KMS-11 (cell line): ENCODE data around the gene CFAP161.

Experiments used
- H2AFZ ChIP-seq: fragments of 200-600 bp; sonication (generic); 2 replicates; pipeline ENCODE4 v1.6.1; 2016; ENCODE audit warnings: antibody characterized with exemption, mixed run types, low read depth
- H3K27ac ChIP-seq: fragments of 200-600 bp; sonication (generic); 2 replicates; pipeline ENCODE4 v1.6.1; 2016; ENCODE audit warnings: mild to moderate bottlenecking, mixed run types
- H3K27me3 ChIP-seq: fragments of 200-600 bp; sonication (generic); 2 replicates; pipeline ENCODE4 v1.6.1; 2017; ENCODE audit warnings: mild to moderate bottlenecking, low read depth, mixed run types, moderate library complexity; ENCODE audit not compliant: insufficient read depth
- H3K36me3 ChIP-seq: fragments of 200-600 bp; sonication (generic); 2 replicates; pipeline ENCODE4 v1.6.1; 2017; ENCODE audit warnings: mild to moderate bottlenecking, mixed run types; ENCODE audit not compliant: insufficient read depth
- H3K4me1 ChIP-seq: fragments of 200-600 bp; sonication (generic); 2 replicates; pipeline ENCODE4 v1.6.1; 2016; ENCODE audit warnings: mild to moderate bottlenecking, low read depth, mixed run types; ENCODE audit not compliant: poor library complexity, severe bottlenecking
- H3K4me2 ChIP-seq: fragments of 200-600 bp; sonication (generic); 2 replicates; pipeline ENCODE4 v1.7.0; 2016; ENCODE audit warnings: mild to moderate bottlenecking, mixed run types
- H3K4me3 ChIP-seq: fragments of 200-600 bp; sonication (generic); IDR thresholded peaks from 2 replicates; pipeline ENCODE4 v1.6.1; 2017; ENCODE audit warnings: low read depth, low read length, mixed read lengths; ENCODE audit not compliant: insufficient read depth
- H3K79me2 ChIP-seq: fragments of 200-600 bp; sonication (generic); 2 replicates; pipeline ENCODE4 v1.6.1; 2016; ENCODE audit warnings: low read depth, mixed run types; ENCODE audit not compliant: insufficient read depth
- H3K9ac ChIP-seq: fragments of 200-600 bp; sonication (generic); 2 replicates; pipeline ENCODE4 v1.6.1; 2016; ENCODE audit warnings: mild to moderate bottlenecking, mixed run types
- H4K20me1 ChIP-seq: fragments of 200-600 bp; sonication (generic); 2 replicates; pipeline ENCODE4 v1.6.1; 2016; ENCODE audit warnings: mild to moderate bottlenecking, mixed run types; ENCODE audit not compliant: insufficient read depth
- CTCF ChIP-seq: fragments of 200-600 bp; sonication (generic); conservative IDR thresholded peaks from 2 replicates; pipeline ENCODE4 v1.6.1; 2017; ENCODE audit warnings: low read depth, mild to moderate bottlenecking, antibody characterized with exemption, low read length, moderate library complexity, mixed read lengths

Gene CFAP161

GRCh38 chr15:81175496-81175895 lies 41.4 kb downstream of the CFAP161 start:
- H3K4me1 ChIP-seq = no peaks in the 10 kb centered on the region
- H3K27ac ChIP-seq = no peak overlapping the region
- no peak overlapping the region for H3K9ac ChIP-seq
- H4K20me1 ChIP-seq = no peaks in the 10 kb centered on the region
- H2AFZ ChIP-seq = no peak overlapping the region
- H3K79me2 ChIP-seq = no peaks in the 10 kb centered on the region
- H3K36me3 ChIP-seq = no peaks in the 10 kb centered on the region
- TF ChIP-seq CTCF = no peak
- H3K27me3 ChIP-seq = no peaks in the 10 kb centered on the region
- no peak overlapping the region for H3K4me3 ChIP-seq
- H3K4me2 ChIP-seq = no peak overlapping the region

DNA sequence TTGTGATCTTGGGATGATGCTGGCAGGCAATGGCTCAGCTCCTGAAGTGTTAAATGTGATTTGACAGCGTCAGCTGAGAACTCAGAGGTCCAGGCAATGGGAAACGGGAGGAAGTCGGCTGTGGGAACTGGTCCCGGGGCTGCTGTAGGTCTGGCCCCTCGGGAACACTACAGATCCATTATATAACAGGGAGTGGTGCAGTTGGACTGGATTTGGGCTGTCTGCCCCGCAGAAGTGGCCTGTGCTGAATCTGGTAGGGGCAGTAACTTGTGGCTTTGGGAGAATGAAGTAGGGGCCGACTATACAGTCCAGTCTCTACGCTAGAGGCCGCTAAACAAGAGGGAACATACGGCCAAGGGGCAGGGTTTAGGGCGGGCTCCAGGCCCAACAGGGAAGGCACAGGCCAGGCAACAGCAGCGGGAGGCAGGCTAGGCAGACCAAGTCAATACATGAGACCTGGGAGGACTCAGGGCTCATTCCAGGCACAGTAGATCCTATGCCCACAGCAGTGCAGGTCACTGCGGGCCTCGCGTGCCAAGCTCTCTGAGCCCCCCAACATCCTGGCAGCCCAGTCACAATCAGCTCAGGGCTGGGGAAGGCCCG lies 42.3 kb downstream of the CFAP161 start:
- Histone ChIP-seq H3K27ac (no peak overlapping the region), H3K4me3 (no peak overlapping the region), H4K20me1 (no peaks in the 10 kb centered on the region), H3K27me3 (no peaks in the 10 kb centered on the region), H3K4me1 (no peaks in the 10 kb centered on the region), H3K4me2 (no peak overlapping the region), H3K9ac (no peak overlapping the region), H3K79me2 (no peaks in the 10 kb centered on the region), H2AFZ (no peak overlapping the region), H3K36me3 (no peaks in the 10 kb centered on the region)
- no peak for TF ChIP-seq CTCF

- Histone ChIP-seq H2AFZ (no peak overlapping the region), H3K9ac (no peak overlapping the region), H4K20me1 (no peaks in the 10 kb centered on the region), H3K27ac (no peak overlapping the region), H3K36me3 (no peaks in the 10 kb centered on the region), H3K4me2 (no peak overlapping the region), H3K4me3 (no peak overlapping the region), H3K27me3 (no peaks in the 10 kb centered on the region), H3K79me2 (no peaks in the 10 kb centered on the region), H3K4me1 (no peaks in the 10 kb centered on the region)
- TF ChIP-seq CTCF = no peak
Observed at GRCh38 chr15:81178365-81178764, 44.3 kb downstream of the CFAP161 start.

DNA sequence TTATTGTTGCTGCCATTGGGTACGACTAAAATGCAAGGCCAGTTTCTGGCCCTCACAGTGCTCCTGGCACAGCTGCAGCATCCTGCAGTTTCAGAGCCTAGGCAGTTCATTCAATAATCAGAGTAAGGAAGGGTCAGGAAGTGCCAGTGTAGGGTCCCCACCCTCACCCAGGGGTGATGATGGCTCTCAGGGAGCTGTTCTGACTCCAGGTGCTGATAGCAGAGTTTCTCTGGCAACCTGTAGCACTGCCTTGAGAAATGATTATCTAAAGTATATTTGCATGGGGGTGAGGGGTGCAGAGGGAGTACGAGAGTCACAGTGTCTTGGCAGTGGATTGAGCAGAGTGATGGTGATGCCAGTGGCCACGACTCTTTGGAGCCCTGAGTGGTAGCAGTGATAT lies 47.1 kb downstream of the CFAP161 start:
- H3K4me3 ChIP-seq = no peak overlapping the region
- no peaks in the 10 kb centered on the region for H3K79me2 ChIP-seq
- H3K4me2 ChIP-seq = no peak overlapping the region
- no peak overlapping the region for H3K9ac ChIP-seq
- TF ChIP-seq CTCF = no peak
- no peaks in the 10 kb centered on the region for H3K4me1 ChIP-seq
- H4K20me1 ChIP-seq = no peaks in the 10 kb centered on the region
- no peak overlapping the region for H3K27ac ChIP-seq
- H3K36me3 ChIP-seq = no peaks in the 10 kb centered on the region
- H3K27me3 ChIP-seq = no peaks in the 10 kb centered on the region
- no peak overlapping the region for H2AFZ ChIP-seq
